NCI-H1417 (cell line): ENCODE results near the gene SERPINB4.

Experiments
- DNase-seq, 3 experiments: peaks; one replicate each; lab custom pipeline; 2025; lab: John Stamatoyannopoulos, UW

Gene SERPINB4

GRCh38 chr18:63627819-63628218 is 16.2 kb downstream of the SERPINB4 start:
- DNase-seq: no peak

- DNase-seq: no peak
Measured at GRCh38 chr18:63626431-63626830, 17.6 kb downstream of the SERPINB4 start.

GRCh38 chr18:63624863-63625262 is 19.2 kb downstream of the SERPINB4 start:
- no peak for DNase-seq

- DNase-seq: no peak
Measured at GRCh38 chr18:63619661-63620060, 24.4 kb downstream of the SERPINB4 start.

- peak in 1 of 3 experiments; percentile 86 for DNase-seq
Measured at GRCh38 chr18:63617915-63618234, 26.2 kb downstream of the SERPINB4 start.

GRCh38 chr18:63617049-63617914 is 26.8 kb downstream of the SERPINB4 start:
- peak; percentile 12 to 100 (median 86) for DNase-seq

GRCh38 chr18:63613420-63613819 is 30.6 kb downstream of the SERPINB4 start:
- no peak for DNase-seq

GRCh38 chr18:63606526-63606925 is 37.5 kb downstream of the SERPINB4 start:
- DNase-seq: no peak

GRCh38 chr18:63604791-63605567 is 39.1 kb downstream of the SERPINB4 start:
- peak in 1 of 3 experiments; percentile 16 for DNase-seq

GRCh38 chr18:63603772-63604171 is 40.3 kb downstream of the SERPINB4 start:
- DNase-seq: no peak

GRCh38 chr18:63603355-63603754 is 40.7 kb downstream of the SERPINB4 start:
- no peak for DNase-seq

- DNase-seq: no peak
Measured at GRCh38 chr18:63596964-63597363, 47.1 kb downstream of the SERPINB4 start.

GRCh38 chr18:63592471-63592870 is 51.6 kb downstream of the SERPINB4 start:
- DNase-seq: no peak

GRCh38 chr18:63591725-63592124 is 52.3 kb downstream of the SERPINB4 start:
- no peak for DNase-seq

GRCh38 chr18:63590966-63591695 is 52.9 kb downstream of the SERPINB4 start:
- no peak for DNase-seq

GRCh38 chr18:63590373-63590772 is 53.7 kb downstream of the SERPINB4 start:
- DNase-seq: no peak

GRCh38 chr18:63588909-63589308 is 55.1 kb downstream of the SERPINB4 start:
- no peak for DNase-seq
